HUES64 (cell line): ENCODE measurements around the gene CHD1. TPM values are rescaled to one million over a fixed set of nuclear protein-coding genes. Genes with fewer than 3 reads are reported as not detected.

ENCODE experiments used
- H3K27ac ChIP-seq: 2 replicates; pipeline ENCODE4 v1.7.0; 2013; ENCODE audit warnings: low read depth, low read length, inconsistent platforms
- H3K27me3 ChIP-seq: 2 replicates; pipeline ENCODE4 v1.6.1; 2013; ENCODE audit warnings: mild to moderate bottlenecking, low read length; ENCODE audit not compliant: insufficient read depth
- H3K36me3 ChIP-seq: 2 replicates; pipeline ENCODE4 v1.6.1; 2013; ENCODE audit warnings: mild to moderate bottlenecking, low read length; ENCODE audit not compliant: insufficient read depth
- H3K4me1 ChIP-seq: 2 replicates; pipeline ENCODE4 v1.6.1; 2013; ENCODE audit warnings: mild to moderate bottlenecking, low read length, moderate library complexity; ENCODE audit not compliant: insufficient read depth
- H3K4me3 ChIP-seq: 2 replicates; pipeline ENCODE4 v1.5.1; 2013; ENCODE audit warnings: mild to moderate bottlenecking, low read length, moderate library complexity
- H3K9ac ChIP-seq: 2 replicates; pipeline ENCODE4 v1.6.1; 2013; ENCODE audit warnings: mild to moderate bottlenecking, low read depth, low read length
- H3K9me3 ChIP-seq: 2 replicates; pipeline ENCODE4 v1.6.1; 2013; ENCODE audit warnings: low read depth, low read length; ENCODE audit not compliant: insufficient read depth
- WGBS: fragments of 150-250, 120-280 bp; methylation state at CpG from one replicate; pipeline ENCODE4 v1.1.7; 2013; ENCODE audit warnings: missing lambda C conversion rate; 5-methylcytosine and 5-hydroxymethylcytosine counted together
- polyA plus RNA-seq, 2 experiments: library from polyadenylated mRNA; stranded (reverse); fragments of 50-300 nt; gene quantifications; one replicate each; pipeline ENCODE4 v1.2.3, GENCODE V29; 2013

The CHD1 gene
- 51.5 TPM for polyA plus RNA-seq (2013, experiment 1 of 2)
- polyA plus RNA-seq (2013, experiment 2 of 2), result 42.5 TPM

- peaks cover 13% of the 10 kb centered on the region for H3K4me1 ChIP-seq
- under 1% methylated on average over 101 of the region's 101 CpGs for WGBS
Observed at GRCh38 chr5:98928873-98929709, at the start of gene CHD1. TSS of gene CHD1 (minus strand) at chr5:98929007. CDS start at chr5:98926386, 2,621 bp downstream.

GRCh38 chr5:98978528-98978927 lies 49.7 kb upstream of the CHD1 start:
- no peaks in the 10 kb centered on the region for H3K36me3 ChIP-seq
- 83% methylated on average over 1 of the region's 1 CpG for WGBS
- H3K27ac ChIP-seq, result no peak overlapping the region
- no peaks in the 10 kb centered on the region for H3K9me3 ChIP-seq
- no peak overlapping the region for H3K9ac ChIP-seq
- H3K4me3 ChIP-seq, result no peak overlapping the region
- no peaks in the 10 kb centered on the region for H3K27me3 ChIP-seq
- no peaks in the 10 kb centered on the region for H3K4me1 ChIP-seq

More at GRCh38 chr5:98928873-98929709, at the start of gene CHD1:
- Histone ChIP-seq H3K9me3 (no peaks in the 10 kb centered on the region), H3K36me3 (peaks cover 23% of the 10 kb centered on the region), H3K27me3 (no peaks in the 10 kb centered on the region), H3K4me3 (peak within 1 kb of the TSS; percentile 99), H3K9ac (peak within 1 kb of the TSS; percentile 84), H3K27ac (peak within 1 kb of the TSS; percentile 98)

GRCh38 chr5:98977723-98978122 lies 48.9 kb upstream of the CHD1 start:
- no peak overlapping the region for H3K4me3 ChIP-seq
- H3K4me1 ChIP-seq, result no peaks in the 10 kb centered on the region
- no peaks in the 10 kb centered on the region for H3K9me3 ChIP-seq
- no peak overlapping the region for H3K27ac ChIP-seq
- H3K36me3 ChIP-seq, result no peaks in the 10 kb centered on the region
- H3K27me3 ChIP-seq, result no peaks in the 10 kb centered on the region
- H3K9ac ChIP-seq, result no peak overlapping the region
- 92% methylated on average over 1 of the region's 1 CpG for WGBS

GRCh38 chr5:98975682-98976407 lies 47.0 kb upstream of the CHD1 start:
- H3K36me3 ChIP-seq, result no peaks in the 10 kb centered on the region
- no peak overlapping the region for H3K4me3 ChIP-seq
- no peaks in the 10 kb centered on the region for H3K9me3 ChIP-seq
- H3K4me1 ChIP-seq, result no peaks in the 10 kb centered on the region
- H3K27me3 ChIP-seq, result no peaks in the 10 kb centered on the region
- WGBS, result 92% methylated on average over 4 of the region's 4 CpGs
- H3K9ac ChIP-seq, result no peak overlapping the region
- H3K27ac ChIP-seq, result no peak overlapping the region

DNA sequence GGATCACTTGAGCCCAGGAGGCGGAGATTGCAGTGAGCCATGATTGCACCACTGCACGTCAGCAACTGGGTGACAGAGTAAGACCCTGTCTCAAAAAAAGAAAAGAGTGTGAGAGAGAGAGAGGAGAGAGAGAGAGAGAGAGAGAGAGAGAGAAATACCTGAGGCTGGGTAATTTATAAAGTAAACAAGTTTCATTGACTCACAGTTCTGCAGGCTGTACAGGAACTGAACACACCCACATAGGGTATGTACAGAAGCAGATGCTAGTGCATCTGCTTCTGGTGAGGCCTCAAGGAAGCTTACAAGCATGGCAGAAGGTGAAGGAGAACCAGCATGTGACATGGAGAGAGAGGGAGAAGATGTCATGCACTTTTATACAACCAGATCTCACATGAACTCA lies 46.4 kb upstream of the CHD1 start:
- Histone ChIP-seq H3K36me3 (no peaks in the 10 kb centered on the region), H3K9me3 (no peaks in the 10 kb centered on the region), H3K27ac (no peak overlapping the region), H3K4me1 (no peaks in the 10 kb centered on the region), H3K27me3 (no peaks in the 10 kb centered on the region), H3K4me3 (no peak overlapping the region), H3K9ac (no peak overlapping the region)
- WGBS, result 91% methylated on average over 2 of the region's 2 CpGs

DNA sequence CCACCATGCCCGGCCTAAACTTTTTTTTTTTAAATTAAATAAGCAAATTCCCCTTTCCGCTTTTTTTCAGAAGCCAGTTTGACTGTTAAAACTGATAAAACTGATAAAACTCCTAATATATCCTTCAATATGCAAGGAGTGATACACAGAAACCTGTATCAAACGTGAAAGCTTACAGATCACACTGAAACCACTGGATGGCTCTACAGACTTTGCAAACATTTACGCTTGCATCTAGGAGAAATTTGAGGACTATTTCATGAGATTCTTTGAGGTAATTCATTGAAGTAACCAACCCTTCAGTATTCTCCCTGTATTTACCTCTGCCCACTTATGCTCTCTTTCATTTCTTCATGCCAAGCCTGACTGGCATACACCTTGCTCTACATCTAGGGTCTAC lies 40.6 kb upstream of the CHD1 start:
- Histone ChIP-seq H3K9ac (no peak overlapping the region), H3K9me3 (peaks cover 12% of the 10 kb centered on the region), H3K27me3 (no peaks in the 10 kb centered on the region), H3K4me3 (no peak overlapping the region), H3K36me3 (no peaks in the 10 kb centered on the region), H3K27ac (no peak overlapping the region), H3K4me1 (no peaks in the 10 kb centered on the region)
- 94% methylated on average over 4 of the region's 4 CpGs for WGBS

- Histone ChIP-seq H3K36me3 (no peaks in the 10 kb centered on the region), H3K27ac (no peak overlapping the region), H3K4me3 (no peak overlapping the region), H3K9me3 (peaks cover 12% of the 10 kb centered on the region), H3K9ac (no peak overlapping the region), H3K4me1 (peaks cover 5% of the 10 kb centered on the region; the same call in 1 of the 2 replicates), H3K27me3 (peaks cover 4% of the 10 kb centered on the region; the same call in 1 of the 2 replicates)
- WGBS, result 83% methylated on average over 4 of the region's 4 CpGs
Observed at GRCh38 chr5:98968056-98968564, 39.3 kb upstream of the CHD1 start.

DNA sequence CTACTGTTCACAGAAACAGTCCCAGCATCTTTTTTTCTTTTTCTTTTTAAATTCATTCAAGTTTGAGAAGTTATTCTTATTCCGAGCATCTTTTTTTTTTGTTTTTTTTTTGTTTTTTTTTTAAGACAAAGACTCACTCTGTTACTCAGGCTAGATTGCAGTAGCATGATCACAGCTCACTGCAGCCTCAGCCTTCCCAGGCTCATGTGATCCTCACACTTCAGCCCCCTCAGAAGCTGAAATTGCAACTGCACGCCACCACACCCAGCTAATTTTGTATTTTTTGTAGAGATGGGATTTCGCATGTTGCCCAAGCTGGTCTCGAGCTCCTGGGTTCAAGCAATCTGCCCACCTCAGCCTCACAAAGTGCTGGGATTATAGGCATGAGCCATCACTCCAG lies 36.4 kb upstream of the CHD1 start:
- peaks cover 16% of the 10 kb centered on the region for H3K4me1 ChIP-seq
- no peak overlapping the region for H3K4me3 ChIP-seq
- peaks cover 12% of the 10 kb centered on the region for H3K9me3 ChIP-seq
- H3K27me3 ChIP-seq, result peaks cover 24% of the 10 kb centered on the region
- 94% methylated on average over 3 of the region's 4 CpGs for WGBS
- H3K36me3 ChIP-seq, result no peaks in the 10 kb centered on the region
- H3K27ac ChIP-seq, result no peak overlapping the region
- H3K9ac ChIP-seq, result no peak overlapping the region

DNA sequence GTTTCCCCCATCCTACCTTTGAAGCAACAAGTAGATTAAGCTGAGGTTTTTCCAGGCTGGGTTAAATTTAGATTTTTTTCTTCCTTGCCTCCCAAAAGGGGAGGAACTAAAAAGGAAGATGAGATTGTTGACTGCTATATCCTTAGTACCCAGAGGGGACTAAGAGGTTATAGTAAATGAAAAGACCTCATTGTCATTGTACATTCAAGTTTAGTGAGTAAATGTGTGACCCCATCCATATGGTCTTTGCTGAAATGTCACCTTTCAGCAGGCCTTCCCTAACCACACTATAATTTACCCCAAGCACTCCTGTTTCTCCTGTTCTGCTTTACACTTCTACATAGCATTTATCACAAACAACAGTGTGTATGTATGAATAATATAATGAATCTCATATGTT lies 35.8 kb upstream of the CHD1 start:
- H3K27me3 ChIP-seq, result peaks cover 24% of the 10 kb centered on the region
- no peaks in the 10 kb centered on the region for H3K36me3 ChIP-seq
- H3K4me3 ChIP-seq, result no peak overlapping the region
- H3K27ac ChIP-seq, result no peak overlapping the region
- H3K4me1 ChIP-seq, result peaks cover 16% of the 10 kb centered on the region
- no peak overlapping the region for H3K9ac ChIP-seq
- peaks cover 12% of the 10 kb centered on the region for H3K9me3 ChIP-seq

- H3K27me3 ChIP-seq, result peaks cover 24% of the 10 kb centered on the region
- peaks cover 16% of the 10 kb centered on the region for H3K4me1 ChIP-seq
- H3K36me3 ChIP-seq, result no peaks in the 10 kb centered on the region
- peak overlapping the region; percentile 7; the same call in 1 of the 2 replicates for H3K27ac ChIP-seq
- 16% methylated on average over 2 of the region's 3 CpGs for WGBS
- H3K9ac ChIP-seq, result no peak overlapping the region
- H3K9me3 ChIP-seq, result peaks cover 12% of the 10 kb centered on the region
- H3K4me3 ChIP-seq, result no peak overlapping the region
Observed at GRCh38 chr5:98963019-98963418, 34.2 kb upstream of the CHD1 start.

DNA sequence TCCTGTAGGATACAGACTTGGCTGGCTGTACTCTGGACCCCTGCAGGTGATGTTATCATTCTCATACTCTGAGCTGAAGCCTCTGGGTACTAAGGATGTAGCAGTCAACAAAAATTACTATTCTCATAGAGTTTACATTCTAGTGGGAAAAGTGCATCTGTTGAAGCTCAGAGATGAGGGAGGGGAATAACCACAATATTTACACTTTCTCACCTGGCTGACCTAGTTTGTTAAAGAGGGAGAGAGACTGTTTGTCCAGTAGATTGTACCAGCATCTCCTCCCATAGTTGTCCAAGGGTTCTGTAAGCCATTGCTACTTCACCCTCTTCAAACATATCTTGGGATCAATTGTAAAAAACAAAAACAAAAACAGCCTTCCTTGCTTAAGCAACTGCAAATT lies 33.8 kb upstream of the CHD1 start:
- Histone ChIP-seq H3K4me3 (no peak overlapping the region), H3K9me3 (peaks cover 12% of the 10 kb centered on the region), H3K27ac (peak overlapping the region; percentile 7; the same call in 1 of the 2 replicates)

More for the DNA sequence above, 33.8 kb upstream of the CHD1 start:
- peaks cover 24% of the 10 kb centered on the region for H3K27me3 ChIP-seq
- no peak overlapping the region for H3K9ac ChIP-seq
- H3K36me3 ChIP-seq, result no peaks in the 10 kb centered on the region
- peaks cover 16% of the 10 kb centered on the region for H3K4me1 ChIP-seq
